B cell (primary cell): Measurements from ENCODE around the gene MIPEP.

Experiments used
- EZH2 ChIP-seq: IDR thresholded peaks from 2 replicates; pipeline ENCODE4 v1.6.1; 2012; ENCODE audit warnings: borderline replicate concordance, low read depth, mild to moderate bottlenecking, moderate library complexity, low read length; ENCODE audit not compliant: insufficient read depth, poor library complexity, severe bottlenecking
- TF ChIP-seq, protein P1 (sequence below): fragments of 200-600 bp; IDR thresholded peaks from one replicate; pipeline ENCODE4 v1.8.0; 2022; ENCODE audit warnings: antibody characterized with exemption, mild to moderate bottlenecking

DNA sequence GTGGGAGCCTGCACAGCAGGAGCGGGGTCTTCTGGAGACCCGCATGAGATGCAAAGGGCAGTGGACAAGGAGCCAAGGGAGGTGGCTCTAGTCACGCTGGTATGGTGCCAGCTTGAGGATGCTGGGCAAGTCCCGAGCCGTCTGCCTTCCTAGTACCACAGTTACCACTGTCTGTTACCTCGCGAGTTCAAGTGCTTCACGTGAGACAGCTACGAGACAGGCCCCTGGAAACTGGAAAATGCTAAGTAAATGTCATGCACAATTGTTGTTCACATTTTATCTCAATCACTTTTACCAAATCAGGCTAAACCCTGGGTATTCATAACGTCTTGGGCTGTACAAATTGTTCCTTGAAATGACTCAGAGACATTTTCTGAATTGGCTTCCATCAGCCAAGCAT, 163.3 kb downstream of the MIPEP start:
- TF ChIP-seq, protein P1, sequence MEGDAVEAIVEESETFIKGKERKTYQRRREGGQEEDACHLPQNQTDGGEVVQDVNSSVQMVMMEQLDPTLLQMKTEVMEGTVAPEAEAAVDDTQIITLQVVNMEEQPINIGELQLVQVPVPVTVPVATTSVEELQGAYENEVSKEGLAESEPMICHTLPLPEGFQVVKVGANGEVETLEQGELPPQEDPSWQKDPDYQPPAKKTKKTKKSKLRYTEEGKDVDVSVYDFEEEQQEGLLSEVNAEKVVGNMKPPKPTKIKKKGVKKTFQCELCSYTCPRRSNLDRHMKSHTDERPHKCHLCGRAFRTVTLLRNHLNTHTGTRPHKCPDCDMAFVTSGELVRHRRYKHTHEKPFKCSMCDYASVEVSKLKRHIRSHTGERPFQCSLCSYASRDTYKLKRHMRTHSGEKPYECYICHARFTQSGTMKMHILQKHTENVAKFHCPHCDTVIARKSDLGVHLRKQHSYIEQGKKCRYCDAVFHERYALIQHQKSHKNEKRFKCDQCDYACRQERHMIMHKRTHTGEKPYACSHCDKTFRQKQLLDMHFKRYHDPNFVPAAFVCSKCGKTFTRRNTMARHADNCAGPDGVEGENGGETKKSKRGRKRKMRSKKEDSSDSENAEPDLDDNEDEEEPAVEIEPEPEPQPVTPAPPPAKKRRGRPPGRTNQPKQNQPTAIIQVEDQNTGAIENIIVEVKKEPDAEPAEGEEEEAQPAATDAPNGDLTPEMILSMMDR = no peak
- TF ChIP-seq EZH2 = no peak
